D721Med (cell line): ENCODE results near the gene PTDSS2.

Source experiments
- DNase-seq: peaks from one replicate; pipeline ENCODE4 v3.0.0; 2011; ENCODE audit warnings: low spot score; ENCODE audit not compliant: insufficient read length
- FAIRE-seq: peaks from 2 replicates; lab custom pipeline; 2011; peaks lifted over from hg19 to GRCh38; lab: Jason Lieb, UNC
- TF ChIP-seq, protein P1 (sequence below): IDR thresholded peaks from 2 replicates; pipeline ENCODE4 v1.5.1; 2012; ENCODE audit warnings: mild to moderate bottlenecking, control low read depth; ENCODE audit not compliant: insufficient read depth; ENCODE audit errors: missing control alignments

PTDSS2 gene

DNA sequence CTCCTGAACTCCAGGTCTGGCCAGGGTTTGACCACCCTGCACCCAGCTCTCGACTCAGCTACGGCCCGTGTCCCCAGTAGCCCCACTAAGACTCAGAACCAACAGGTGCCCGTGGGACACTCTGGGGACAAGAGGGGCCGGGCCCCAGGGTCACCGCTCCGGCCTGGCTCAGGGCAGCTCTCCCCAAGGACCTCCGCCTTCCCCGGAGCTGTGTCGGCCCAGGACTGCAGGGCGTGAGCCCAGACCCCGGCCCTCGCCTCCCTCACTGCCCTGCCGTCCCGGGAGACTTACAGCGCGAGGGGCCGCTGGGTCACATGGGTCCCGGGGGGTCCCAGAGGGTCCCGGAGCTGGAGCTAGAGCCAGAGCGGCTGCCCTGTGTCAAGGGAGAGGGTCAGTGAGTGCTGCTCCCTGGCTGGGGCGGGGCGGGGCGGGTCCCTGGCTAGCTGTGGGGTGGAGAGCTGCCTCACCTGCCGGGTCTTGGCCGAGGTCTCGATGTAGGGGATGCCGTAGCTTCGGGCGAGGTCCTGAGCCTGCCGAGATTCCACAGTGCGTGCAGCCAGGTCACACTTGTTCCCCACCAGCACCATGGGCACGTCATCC is 83.0 kb downstream of the PTDSS2 start:
- DNase-seq (no peak), FAIRE-seq (no peak)
- TF ChIP-seq, protein P1, sequence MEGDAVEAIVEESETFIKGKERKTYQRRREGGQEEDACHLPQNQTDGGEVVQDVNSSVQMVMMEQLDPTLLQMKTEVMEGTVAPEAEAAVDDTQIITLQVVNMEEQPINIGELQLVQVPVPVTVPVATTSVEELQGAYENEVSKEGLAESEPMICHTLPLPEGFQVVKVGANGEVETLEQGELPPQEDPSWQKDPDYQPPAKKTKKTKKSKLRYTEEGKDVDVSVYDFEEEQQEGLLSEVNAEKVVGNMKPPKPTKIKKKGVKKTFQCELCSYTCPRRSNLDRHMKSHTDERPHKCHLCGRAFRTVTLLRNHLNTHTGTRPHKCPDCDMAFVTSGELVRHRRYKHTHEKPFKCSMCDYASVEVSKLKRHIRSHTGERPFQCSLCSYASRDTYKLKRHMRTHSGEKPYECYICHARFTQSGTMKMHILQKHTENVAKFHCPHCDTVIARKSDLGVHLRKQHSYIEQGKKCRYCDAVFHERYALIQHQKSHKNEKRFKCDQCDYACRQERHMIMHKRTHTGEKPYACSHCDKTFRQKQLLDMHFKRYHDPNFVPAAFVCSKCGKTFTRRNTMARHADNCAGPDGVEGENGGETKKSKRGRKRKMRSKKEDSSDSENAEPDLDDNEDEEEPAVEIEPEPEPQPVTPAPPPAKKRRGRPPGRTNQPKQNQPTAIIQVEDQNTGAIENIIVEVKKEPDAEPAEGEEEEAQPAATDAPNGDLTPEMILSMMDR: no peak

- no peak for FAIRE-seq
- no peak for DNase-seq
- TF ChIP-seq, protein P1: no peak
These were observed 83.7 kb downstream of the PTDSS2 start for GRCh38 chr11:533586-534395.

GRCh38 chr11:534396-535209 is 84.5 kb downstream of the PTDSS2 start:
- FAIRE-seq (no peak), DNase-seq (no peak)
- TF ChIP-seq, protein P1: no peak

- FAIRE-seq: no peak
These were observed 85.1 kb downstream of the PTDSS2 start for GRCh38 chr11:535210-535518.

GRCh38 chr11:535519-536454 is 85.7 kb downstream of the PTDSS2 start, which contains the start of gene HRAS:
Gene HRAS, minus strand, starts transcription at chr11:535576.
- TF ChIP-seq, protein P1: no peak
- peak; percentile 91 for DNase-seq
- FAIRE-seq: no peak

More at GRCh38 chr11:535210-535518, 85.1 kb downstream of the PTDSS2 start:
- no peak for DNase-seq
- TF ChIP-seq, protein P1: no peak

GRCh38 chr11:536841-537621 is 87.0 kb downstream of the PTDSS2 start, which contains the start of gene LRRC56:
Gene LRRC56, plus strand, starts transcription at chr11:537527. Its CDS starts 3,158 bp downstream, at chr11:540685.
- TF ChIP-seq, protein P1: no peak
- no peak for FAIRE-seq
- DNase-seq: peak; percentile 86
